NCI-H345 (cell line): Measurements from ENCODE around the gene PTPN1.
"Not testable (repeated sequence)": the region's sequence is repeated elsewhere in the genome, so short reads cannot be mapped to it uniquely, and the experiment has no call there.

Experiments
- DNase-seq: peaks from one replicate; lab custom pipeline; 2025; lab: John Stamatoyannopoulos, UW

PTPN1 gene

GRCh38 chr20:50509923-50510705 is at the start of gene PTPN1:
TSS of gene PTPN1 (plus strand) at chr20:50510383. CDS start at chr20:50510528, 145 bp downstream.
- DNase-seq, result peak; percentile 100

GRCh38 chr20:50460608-50461267 is 49.4 kb upstream of the PTPN1 start:
- DNase-seq, result peak; percentile 75

GRCh38 chr20:50462093-50462690 is 48.0 kb upstream of the PTPN1 start:
- DNase-seq, result no peak

GRCh38 chr20:50464026-50464724 is 46.0 kb upstream of the PTPN1 start:
- DNase-seq, result peak; percentile 64

- no peak for DNase-seq
These were observed 45.2 kb upstream of the PTPN1 start for GRCh38 chr20:50464725-50465650.

- DNase-seq, result no peak
These were observed 43.0 kb upstream of the PTPN1 start for GRCh38 chr20:50467174-50467573.

- no peak for DNase-seq
These were observed 42.3 kb upstream of the PTPN1 start for GRCh38 chr20:50467718-50468356.

- DNase-seq, result no peak
These were observed 41.8 kb upstream of the PTPN1 start for GRCh38 chr20:50468378-50468798.

GRCh38 chr20:50469176-50469723 is 40.9 kb upstream of the PTPN1 start:
- DNase-seq, result no peak

GRCh38 chr20:50469796-50470195 is 40.4 kb upstream of the PTPN1 start:
- DNase-seq, result no peak

- no peak for DNase-seq
These were observed 39.8 kb upstream of the PTPN1 start for GRCh38 chr20:50470264-50470858.

- peak; percentile 48 for DNase-seq
These were observed 39.0 kb upstream of the PTPN1 start for GRCh38 chr20:50471231-50471630.

- no peak for DNase-seq
These were observed 37.2 kb upstream of the PTPN1 start for GRCh38 chr20:50472693-50473664.

GRCh38 chr20:50474356-50474755 is 35.8 kb upstream of the PTPN1 start:
- not testable (repeated sequence) for DNase-seq

GRCh38 chr20:50475681-50476292 is 34.4 kb upstream of the PTPN1 start:
- no peak for DNase-seq

- DNase-seq, result no peak
These were observed 32.8 kb upstream of the PTPN1 start for GRCh38 chr20:50477239-50477872.

GRCh38 chr20:50478162-50478990 is 31.8 kb upstream of the PTPN1 start:
- DNase-seq, result peak; percentile 33
